ENCODE measurements around the gene MAP4K3.

MAP4K3 gene

DNA sequence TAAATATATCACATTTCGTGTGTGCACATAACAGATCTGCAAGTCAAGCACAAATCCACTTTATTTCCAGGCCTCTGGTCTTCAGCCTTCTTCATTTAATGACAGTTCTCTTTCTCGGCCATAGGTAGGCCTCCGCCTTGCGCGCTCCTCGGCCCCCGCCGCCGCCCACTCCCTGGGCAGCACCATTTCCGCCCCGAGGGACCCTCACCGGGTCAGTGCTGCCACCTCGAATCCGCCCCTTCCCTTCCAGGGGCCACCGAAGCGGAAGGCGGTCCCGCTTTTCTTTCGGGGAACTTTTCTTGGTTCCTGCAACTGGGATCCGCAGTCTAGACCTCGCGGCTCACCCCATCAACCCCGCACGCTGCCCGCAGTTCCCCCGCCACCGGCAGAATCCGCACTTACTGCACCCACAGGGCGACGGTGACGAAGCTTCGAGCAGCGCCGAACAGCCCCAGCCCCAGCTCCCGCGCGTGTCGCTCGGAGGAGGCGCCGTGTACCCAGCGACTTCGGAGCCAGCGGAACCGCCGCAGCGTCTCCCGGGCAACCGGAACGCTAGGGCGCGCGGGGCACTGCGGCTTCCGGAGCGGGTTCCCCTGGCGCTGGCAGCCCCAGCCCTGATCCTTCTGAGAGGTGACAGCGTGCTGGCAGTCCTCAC, 193.5 kb downstream of the MAP4K3 start, which contains the start of gene CDKL4:
Gene CDKL4 (minus strand): TSS at position 502 of the 655 bp plus-strand sequence.
- H3K27me3 Mint-ChIP-seq (ENCODE audit: low read depth, poor library complexity) = no peaks in the 10 kb centered on the region
- peaks cover 12% of the 10 kb centered on the region for H3K9me3 Mint-ChIP-seq
- TF ChIP-seq, protein P1, sequence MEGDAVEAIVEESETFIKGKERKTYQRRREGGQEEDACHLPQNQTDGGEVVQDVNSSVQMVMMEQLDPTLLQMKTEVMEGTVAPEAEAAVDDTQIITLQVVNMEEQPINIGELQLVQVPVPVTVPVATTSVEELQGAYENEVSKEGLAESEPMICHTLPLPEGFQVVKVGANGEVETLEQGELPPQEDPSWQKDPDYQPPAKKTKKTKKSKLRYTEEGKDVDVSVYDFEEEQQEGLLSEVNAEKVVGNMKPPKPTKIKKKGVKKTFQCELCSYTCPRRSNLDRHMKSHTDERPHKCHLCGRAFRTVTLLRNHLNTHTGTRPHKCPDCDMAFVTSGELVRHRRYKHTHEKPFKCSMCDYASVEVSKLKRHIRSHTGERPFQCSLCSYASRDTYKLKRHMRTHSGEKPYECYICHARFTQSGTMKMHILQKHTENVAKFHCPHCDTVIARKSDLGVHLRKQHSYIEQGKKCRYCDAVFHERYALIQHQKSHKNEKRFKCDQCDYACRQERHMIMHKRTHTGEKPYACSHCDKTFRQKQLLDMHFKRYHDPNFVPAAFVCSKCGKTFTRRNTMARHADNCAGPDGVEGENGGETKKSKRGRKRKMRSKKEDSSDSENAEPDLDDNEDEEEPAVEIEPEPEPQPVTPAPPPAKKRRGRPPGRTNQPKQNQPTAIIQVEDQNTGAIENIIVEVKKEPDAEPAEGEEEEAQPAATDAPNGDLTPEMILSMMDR (IDR thresholded peaks at IDR 0.05) = no peak
- H3K4me3 Mint-ChIP-seq = no peak within 1 kb of the TSS
- H3K4me1 Mint-ChIP-seq = no peaks in the 10 kb centered on the region
- DNase-seq = no peak
- peaks cover 11% of the 10 kb centered on the region for H3K36me3 Mint-ChIP-seq (ENCODE audit: low read depth)
- peak within 1 kb of the TSS; percentile 65 for H3K27ac Mint-ChIP-seq

DNA sequence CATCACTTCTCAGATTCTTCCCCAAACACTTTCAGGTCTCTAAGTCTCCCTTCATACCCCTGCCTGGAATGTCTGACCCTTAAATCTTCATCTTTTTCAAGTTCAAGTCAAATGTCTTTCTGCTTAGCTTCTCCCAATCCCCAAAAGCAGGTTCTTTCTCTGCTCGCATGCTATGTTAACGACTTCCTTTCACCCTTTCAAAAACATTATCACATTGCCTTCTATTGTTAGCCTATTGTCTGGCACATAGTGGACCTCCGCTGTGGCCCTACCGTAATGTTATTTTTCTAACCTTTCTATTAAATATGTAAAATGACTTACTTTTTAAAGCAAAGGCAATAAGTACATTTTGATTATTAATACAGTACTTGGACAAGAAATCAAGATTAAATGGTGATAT, 195.5 kb downstream of the MAP4K3 start:
- TF ChIP-seq, protein P1 (IDR thresholded peaks at IDR 0.05) = no peak
- Mint-ChIP-seq H3K27ac (no peak overlapping the region), H3K4me1 (no peaks in the 10 kb centered on the region), H3K36me3 (ENCODE audit: low read depth) (peaks cover 11% of the 10 kb centered on the region), H3K9me3 (peaks cover 12% of the 10 kb centered on the region), H3K4me3 (no peak overlapping the region), H3K27me3 (ENCODE audit: low read depth, poor library complexity) (no peaks in the 10 kb centered on the region)
- no peak for DNase-seq

DNA sequence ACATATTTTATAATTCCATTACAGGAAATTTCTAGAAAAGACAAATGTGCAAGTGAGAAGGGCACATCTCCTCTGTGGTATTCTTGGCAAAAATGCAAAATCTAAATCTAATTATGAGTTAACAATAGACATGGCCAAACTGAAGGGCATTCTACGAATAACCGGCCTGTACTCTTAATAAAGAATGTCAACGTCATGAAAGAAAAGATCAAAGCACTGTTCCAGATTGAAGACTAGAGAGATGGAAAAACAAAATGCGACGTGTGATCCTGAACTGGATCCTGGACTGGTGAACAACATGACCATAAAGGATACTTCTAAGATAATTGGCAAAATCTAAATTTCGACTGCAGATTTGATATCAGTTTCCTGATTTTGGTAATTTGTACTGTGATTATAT, 196.3 kb downstream of the MAP4K3 start:
- H3K4me1 Mint-ChIP-seq = no peaks in the 10 kb centered on the region
- no peak overlapping the region for H3K27ac Mint-ChIP-seq
- H3K27me3 Mint-ChIP-seq (ENCODE audit: low read depth, poor library complexity) = no peaks in the 10 kb centered on the region
- peaks cover 20% of the 10 kb centered on the region for H3K9me3 Mint-ChIP-seq
- H3K36me3 Mint-ChIP-seq (ENCODE audit: low read depth) = peaks cover 16% of the 10 kb centered on the region
- TF ChIP-seq, protein P1 (IDR thresholded peaks at IDR 0.05) = no peak
- H3K4me3 Mint-ChIP-seq = no peak overlapping the region
- DNase-seq = no peak

DNA sequence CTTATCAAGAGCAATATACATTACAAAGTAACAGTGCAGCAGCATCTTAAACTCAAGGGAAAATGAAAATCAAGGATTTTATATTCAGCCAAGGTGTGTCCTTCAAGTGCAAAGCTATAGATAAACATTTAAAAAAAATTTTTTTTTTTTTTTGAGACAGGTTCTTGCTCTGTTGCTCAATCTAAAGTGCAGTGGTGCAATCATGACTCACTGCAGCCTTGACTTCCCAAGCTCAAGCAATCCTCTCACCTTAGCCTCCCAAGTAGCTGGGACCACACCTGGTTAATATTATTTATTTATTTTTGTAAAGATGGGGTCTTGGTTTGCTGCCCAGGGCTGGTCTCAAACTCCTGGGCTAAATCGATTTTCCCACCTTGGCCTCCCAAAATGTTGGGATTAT, 202.3 kb downstream of the MAP4K3 start:
- Mint-ChIP-seq H3K27ac (no peak overlapping the region), H3K36me3 (ENCODE audit: low read depth) (peaks cover 9% of the 10 kb centered on the region), H3K4me1 (no peaks in the 10 kb centered on the region), H3K9me3 (peaks cover 17% of the 10 kb centered on the region), H3K4me3 (no peak overlapping the region), H3K27me3 (ENCODE audit: low read depth, poor library complexity) (peaks cover 4% of the 10 kb centered on the region)
- no peak for DNase-seq
- TF ChIP-seq, protein P1 (IDR thresholded peaks at IDR 0.05) = no peak

DNA sequence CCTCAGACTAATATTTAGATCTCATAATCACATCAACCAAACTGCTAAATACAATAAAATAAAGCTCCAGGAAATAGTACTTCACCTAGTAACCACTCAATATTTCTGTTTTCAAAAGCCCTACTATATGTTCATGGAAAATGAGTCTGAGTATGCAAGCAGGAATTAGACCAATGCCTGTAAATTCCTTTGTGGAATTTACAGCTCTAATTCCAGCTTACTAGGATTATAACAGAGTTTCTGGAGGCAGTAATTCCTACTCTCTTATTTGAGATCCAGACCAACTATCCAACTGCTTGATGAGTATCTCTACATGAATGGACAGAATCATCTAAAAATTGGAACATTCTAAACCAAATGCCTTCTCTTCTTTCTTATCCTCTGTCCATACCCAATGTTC, 204.9 kb downstream of the MAP4K3 start:
- no peak for DNase-seq
- peaks cover 17% of the 10 kb centered on the region for H3K9me3 Mint-ChIP-seq

More for the DNA sequence above, 204.9 kb downstream of the MAP4K3 start:
- Mint-ChIP-seq H3K27me3 (ENCODE audit: low read depth, poor library complexity) (peaks cover 4% of the 10 kb centered on the region), H3K4me3 (no peak overlapping the region), H3K36me3 (ENCODE audit: low read depth) (peaks cover 9% of the 10 kb centered on the region), H3K4me1 (peaks cover 18% of the 10 kb centered on the region), H3K27ac (no peak overlapping the region)
- TF ChIP-seq, protein P1 (IDR thresholded peaks at IDR 0.05) = no peak
